CD14-positive monocyte (primary cell): ENCODE measurements around the gene TNNT1. TPM values are rescaled to one million over a fixed set of nuclear protein-coding genes. Genes with fewer than 3 reads are reported as not detected.

Experiments
- DNase-seq, 3 donors: peaks; one replicate each; pipeline ENCODE4 v3.0.0-alpha.2; 2011 to 2022
- H2AFZ ChIP-seq: 2 replicates; pipeline ENCODE4 v1.6.0; 2012; ENCODE audit warnings: mild to moderate bottlenecking, low read depth, low read length, inconsistent platforms; ENCODE audit not compliant: insufficient read depth, poor library complexity, severe bottlenecking
- H3K27ac ChIP-seq, 2 donors: 1 replicate in 1 of 2; 2 replicates in 1 of 2; pipeline ENCODE4 v1.5.1; 2012 to 2013; ENCODE audit warnings: low read length in 2 of 2, control low read depth in 1 of 2, inconsistent platforms in 1 of 2, low read depth in 1 of 2, mild to moderate bottlenecking in 1 of 2
- H3K27me3 ChIP-seq, 2 donors: one replicate each; pipeline versions ENCODE4 v1.6.0 to v1.6.1; 2011 to 2013; ENCODE audit warnings: low read length in 2 of 2; ENCODE audit not compliant: control insufficient read depth in 2 of 2, insufficient read depth in 2 of 2
- H3K36me3 ChIP-seq, 2 donors: replicated peaks in 1 of 2; 1 replicate in 1 of 2; 2 replicates in 1 of 2; pipeline versions ENCODE4 v1.5.1 to v1.6.1; 2012 to 2013; ENCODE audit warnings: low read length in 2 of 2, control low read depth in 1 of 2, inconsistent platforms in 1 of 2, mild to moderate bottlenecking in 1 of 2; ENCODE audit not compliant: insufficient read depth in 2 of 2, control insufficient read depth in 1 of 2
- H3K4me1 ChIP-seq, 2 donors: 1 replicate in 1 of 2; 2 replicates in 1 of 2; pipeline versions ENCODE4 v1.5.1 to v1.6.1; 2012 to 2013; ENCODE audit warnings: low read length in 2 of 2, control low read depth in 1 of 2, inconsistent platforms in 1 of 2, mild to moderate bottlenecking in 1 of 2, moderate library complexity in 1 of 2; ENCODE audit not compliant: insufficient read depth in 2 of 2, control insufficient read depth in 1 of 2
- H3K4me2 ChIP-seq: replicated peaks from 2 replicates; pipeline ENCODE3; 2012; ENCODE audit warnings: low read length, moderate library complexity, mild to moderate bottlenecking; ENCODE audit not compliant: poor library complexity, severe bottlenecking; ENCODE audit errors: extremely low read depth
- H3K4me3 ChIP-seq, 3 experiments: fragments of 200-600 bp in 1 of 3; sonication (generic) in 1 of 3; replicated peaks in 1 of 3; 1 replicate in 2 of 3; 2 replicates in 1 of 3; pipeline ENCODE4 v1.5.1; 2011 to 2013; ENCODE audit warnings: low read length in 3 of 3, mild to moderate bottlenecking in 3 of 3, control low read depth in 2 of 3, low read depth in 2 of 3, inconsistent platforms in 1 of 3, moderate library complexity in 1 of 3
- H3K79me2 ChIP-seq: 2 replicates; pipeline ENCODE4 v1.6.0; 2012; ENCODE audit warnings: mild to moderate bottlenecking, control low read depth, inconsistent platforms, low read length, moderate library complexity; ENCODE audit not compliant: insufficient read depth
- H3K9ac ChIP-seq: 2 replicates; pipeline ENCODE4 v1.6.0; 2017; ENCODE audit warnings: low read length, mild to moderate bottlenecking; ENCODE audit not compliant: insufficient read depth, poor library complexity, severe bottlenecking
- H3K9me3 ChIP-seq, 2 donors: replicated peaks in 1 of 2; 1 replicate in 1 of 2; 2 replicates in 1 of 2; pipeline versions ENCODE4 v1.5.1 to v1.6.1; 2012 to 2013; ENCODE audit warnings: low read length in 2 of 2, control low read depth in 1 of 2; ENCODE audit not compliant: control insufficient read depth in 1 of 2, insufficient read depth in 1 of 2
- H4K20me1 ChIP-seq: 2 replicates; pipeline ENCODE4 v1.6.0; 2012; ENCODE audit warnings: mild to moderate bottlenecking, low read length, control low read depth, moderate library complexity; ENCODE audit not compliant: insufficient read depth
- H3K27ac Mint-ChIP-seq, 7 donors: one replicate each; pipeline ENCODE4 v1.8.0; 2020; ENCODE audit warnings: mild to moderate bottlenecking in 7 of 7, mixed read lengths in 7 of 7, moderate library complexity in 6 of 7, inconsistent platforms in 2 of 7
- H3K27me3 Mint-ChIP-seq, 3 donors: one replicate each; pipeline ENCODE4 v1.8.0; 2021 to 2022; ENCODE audit warnings: low read depth in 3 of 3, mild to moderate bottlenecking in 3 of 3, mixed read lengths in 3 of 3, moderate library complexity in 3 of 3, inconsistent platforms in 1 of 3
- H3K36me3 Mint-ChIP-seq, 2 donors: one replicate each; pipeline ENCODE4 v1.8.0; 2020; ENCODE audit warnings: mixed read lengths in 2 of 2, inconsistent platforms in 1 of 2, mild to moderate bottlenecking in 1 of 2
- H3K4me1 Mint-ChIP-seq: one replicate; pipeline ENCODE4 v1.8.0; 2020; ENCODE audit warnings: mild to moderate bottlenecking, mixed read lengths
- H3K4me3 Mint-ChIP-seq, 2 donors: one replicate each; pipeline ENCODE4 v1.8.0; 2020; ENCODE audit warnings: mild to moderate bottlenecking in 2 of 2, mixed read lengths in 2 of 2, moderate library complexity in 1 of 2
- H3K9me3 Mint-ChIP-seq, 7 donors: one replicate each; pipeline ENCODE4 v1.8.0; 2020 to 2022; ENCODE audit warnings: mixed read lengths in 7 of 7, mild to moderate bottlenecking in 6 of 7, moderate library complexity in 6 of 7, inconsistent platforms in 2 of 7
- WGBS: methylation state at CpG from one replicate; pipeline ENCODE4 v1.1.5; 2013; ENCODE audit warnings: missing lambda C conversion rate; ENCODE audit not compliant: insufficient coverage; 5-methylcytosine and 5-hydroxymethylcytosine counted together
- intact Hi-C, 2 donors: fragments of 100-400 bp; cut with micrococcal nuclease; formaldehyde crosslinking; loops; one replicate each; pipeline versions ENCODE4 v1.15.0 to v1.15.1; 2023
- polyA plus RNA-seq, 3 donors: library from polyadenylated mRNA; depleted of rRNA in 1 of 3; unstranded in 2 of 3; stranded (reverse) in 1 of 3; fragments of 300-500 nt in 2 of 3; fragments of >200 nt in 1 of 3; fragmentation: Illumina TruSeq in 2 of 3; gene quantifications; 1 replicate in 2 of 3; 2 replicates in 1 of 3; pipeline ENCODE4 v1.2.3, GENCODE V29; 2012 to 2021
- TF ChIP-seq, protein P1 (sequence below): fragments of 200-600 bp; IDR thresholded peaks from one replicate; pipeline ENCODE4 v1.8.0; 2022; ENCODE audit warnings: antibody characterized with exemption, mild to moderate bottlenecking

TNNT1 gene
- polyA plus RNA-seq, 3 donors, result 9.4 to 41.9 (median 9.8) TPM

DNA sequence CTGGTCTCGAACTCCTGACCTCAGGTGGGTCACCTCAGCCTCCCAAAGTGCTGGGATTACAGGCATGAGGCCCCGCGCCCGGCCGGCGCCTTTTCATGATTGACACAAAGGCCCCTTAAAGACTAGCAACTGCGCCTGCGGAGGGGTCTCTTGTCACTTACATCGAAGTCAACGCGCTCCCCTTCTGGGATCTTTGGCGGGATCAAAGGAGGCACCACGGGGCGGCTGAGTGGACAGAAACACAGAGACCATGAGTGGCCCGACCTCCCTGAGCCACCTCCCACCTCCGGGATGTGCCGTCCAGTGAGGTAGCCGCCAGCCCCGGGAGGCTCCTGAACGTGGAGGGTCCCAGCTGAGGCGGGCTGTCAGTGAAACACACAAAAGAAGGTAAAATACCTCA lies 7.3 kb downstream of the TNNT1 start:
- no peak overlapping the region for H3K4me2 ChIP-seq
- Mint-ChIP-seq H3K27me3 (peaks cover 43 to 58% (median 54%) of the 10 kb centered on the region in 3 donors), H3K4me3 (peak overlapping the region in 1 of 2 donors; percentile 56), H3K4me1 (peaks cover 23% of the 10 kb centered on the region), H3K9me3 (peaks cover 0 to 12% (median 7%) of the 10 kb centered on the region in 7 donors), H3K27ac (no peak overlapping the region), H3K36me3 (no peaks in the 10 kb centered on the region)
- intact Hi-C loops, result loop anchor here (5.0 to 10.0 kb wide), 4 partner anchors 276 to 361 kb away; no protein-coding TSS in a partner anchor
- H3K9ac ChIP-seq, result no peak overlapping the region
- TF ChIP-seq, protein P1, sequence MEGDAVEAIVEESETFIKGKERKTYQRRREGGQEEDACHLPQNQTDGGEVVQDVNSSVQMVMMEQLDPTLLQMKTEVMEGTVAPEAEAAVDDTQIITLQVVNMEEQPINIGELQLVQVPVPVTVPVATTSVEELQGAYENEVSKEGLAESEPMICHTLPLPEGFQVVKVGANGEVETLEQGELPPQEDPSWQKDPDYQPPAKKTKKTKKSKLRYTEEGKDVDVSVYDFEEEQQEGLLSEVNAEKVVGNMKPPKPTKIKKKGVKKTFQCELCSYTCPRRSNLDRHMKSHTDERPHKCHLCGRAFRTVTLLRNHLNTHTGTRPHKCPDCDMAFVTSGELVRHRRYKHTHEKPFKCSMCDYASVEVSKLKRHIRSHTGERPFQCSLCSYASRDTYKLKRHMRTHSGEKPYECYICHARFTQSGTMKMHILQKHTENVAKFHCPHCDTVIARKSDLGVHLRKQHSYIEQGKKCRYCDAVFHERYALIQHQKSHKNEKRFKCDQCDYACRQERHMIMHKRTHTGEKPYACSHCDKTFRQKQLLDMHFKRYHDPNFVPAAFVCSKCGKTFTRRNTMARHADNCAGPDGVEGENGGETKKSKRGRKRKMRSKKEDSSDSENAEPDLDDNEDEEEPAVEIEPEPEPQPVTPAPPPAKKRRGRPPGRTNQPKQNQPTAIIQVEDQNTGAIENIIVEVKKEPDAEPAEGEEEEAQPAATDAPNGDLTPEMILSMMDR, result no peak
- DNase-seq, result no peak
- no peaks in the 10 kb centered on the region for H3K79me2 ChIP-seq
- H3K4me1 ChIP-seq, result peaks cover 22 to 26% of the 10 kb centered on the region in 2 donors
- H3K4me3 ChIP-seq, result no peak overlapping the region
- peaks cover 3 to 24% of the 10 kb centered on the region in 2 donors for H3K27me3 ChIP-seq
- no peaks in the 10 kb centered on the region for H3K36me3 ChIP-seq
- H3K9me3 ChIP-seq, result no peaks in the 10 kb centered on the region
- H2AFZ ChIP-seq, result no peak overlapping the region
- no peak overlapping the region for H3K27ac ChIP-seq
- no peaks in the 10 kb centered on the region for H4K20me1 ChIP-seq
- WGBS, result 18% methylated on average over 19 of the region's 21 CpGs

DNA sequence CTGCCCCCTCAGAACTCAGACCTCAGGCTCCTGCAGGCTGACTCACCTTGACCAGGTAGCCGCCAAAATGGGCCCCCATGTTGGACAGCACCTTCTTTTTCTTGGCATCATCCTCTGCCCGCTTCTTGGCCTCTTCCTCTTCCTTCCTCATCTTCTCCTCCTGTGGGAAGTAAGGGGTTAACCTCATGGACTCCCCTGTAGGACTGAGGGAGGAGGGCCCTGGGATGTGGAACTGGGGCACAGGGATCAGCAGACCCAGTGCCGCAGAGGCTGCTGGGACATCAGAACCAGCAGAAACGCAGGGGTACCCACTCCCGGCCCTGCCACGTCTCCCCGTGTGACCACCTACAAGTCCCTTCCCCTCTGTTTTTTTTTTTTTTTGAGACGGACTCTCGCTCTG lies 11.1 kb downstream of the TNNT1 start:
- Histone ChIP-seq H2AFZ (no peak overlapping the region), H3K4me2 (no peak overlapping the region), H3K27ac (no peak overlapping the region), H3K27me3 (peaks cover 0 to 10% of the 10 kb centered on the region in 2 donors), H3K36me3 (no peaks in the 10 kb centered on the region), H3K4me1 (peaks cover 4 to 6% of the 10 kb centered on the region in 2 donors), H3K9ac (no peak overlapping the region), H3K9me3 (no peaks in the 10 kb centered on the region), H4K20me1 (no peaks in the 10 kb centered on the region), H3K4me3 (no peak overlapping the region), H3K79me2 (no peaks in the 10 kb centered on the region)
- H3K27me3 Mint-ChIP-seq, result peaks cover 41 to 46% (median 45%) of the 10 kb centered on the region in 3 donors
- H3K4me3 Mint-ChIP-seq, result no peak overlapping the region
- 75% methylated on average over 6 of the region's 9 CpGs for WGBS
- H3K36me3 Mint-ChIP-seq, result no peaks in the 10 kb centered on the region
- intact Hi-C loops, result no loop called here
- TF ChIP-seq, protein P1, result no peak
- DNase-seq, result no peak
- peaks cover 13% of the 10 kb centered on the region for H3K4me1 Mint-ChIP-seq
- H3K9me3 Mint-ChIP-seq, result peaks cover 0 to 7% (median 0%) of the 10 kb centered on the region in 7 donors
- H3K27ac Mint-ChIP-seq, result no peak overlapping the region
